AG04450 (cell line): ENCODE data around the gene SERPINF2. TPM values are rescaled to one million over a fixed set of nuclear protein-coding genes. Genes with fewer than 3 reads are reported as not detected.
"Not testable (repeated sequence)": the region's sequence is repeated elsewhere in the genome, so short reads cannot be mapped to it uniquely, and the experiment has no call there.

Source experiments
- CTCF ChIA-PET: fragments of 300-600, 350-600 bp; formaldehyde crosslinking; extraction: SDS; loops from one replicate; lab custom pipeline; 2022; ENCODE audit warnings: antibody characterized with exemption, inconsistent platforms; lab: Charles Lee
- POLR2A ChIA-PET: fragments of 350-600 bp; formaldehyde crosslinking; extraction: SDS; loops from one replicate; lab custom pipeline; 2021; ENCODE audit warnings: antibody characterized with exemption, inconsistent platforms; lab: Yijun Ruan, JAX
- DNase-seq: peaks from one replicate; pipeline ENCODE4 v3.0.0-alpha.2; 2011; ENCODE audit warnings: low read depth, low spot score
- H3K27ac ChIP-seq: one replicate; pipeline ENCODE4 v1.5.1; 2012; ENCODE audit warnings: low read depth, low read length, control low read depth
- H3K27me3 ChIP-seq: one replicate; pipeline ENCODE4 v1.6.0; 2012; ENCODE audit warnings: low read length; ENCODE audit not compliant: control insufficient read depth, insufficient read depth
- H3K4me3 ChIP-seq: 2 replicates; pipeline ENCODE4 v1.5.1; 2011; ENCODE audit warnings: mild to moderate bottlenecking, low read depth, low read length, control low read depth
- H3K9me3 ChIP-seq: 2 replicates; pipeline ENCODE4 v1.5.1; 2012; ENCODE audit warnings: low read length; ENCODE audit not compliant: control insufficient read depth, insufficient read depth
- polyA minus RNA-seq: library from RNA; depleted of rRNA, polyadenylated mRNA; stranded (reverse); fragments of >200 nt; gene quantifications from 2 replicates; pipeline ENCODE4 v1.2.3, GENCODE V29; 2011; rRNA and poly(A)+ RNA removed
- polyA plus RNA-seq: library from polyadenylated mRNA; depleted of rRNA; stranded (reverse); fragments of >200 nt; gene quantifications from 2 replicates; pipeline ENCODE4 v1.2.3, GENCODE V29; 2011; rRNA removed
- TF ChIP-seq, protein P1 (sequence below): IDR thresholded peaks from 2 replicates; pipeline ENCODE4 v1.5.1; 2011; ENCODE audit warnings: low read depth, low read length, control low read depth, inconsistent platforms

Gene SERPINF2
- polyA plus RNA-seq (0.07 TPM in 1 of 2 replicates, not detected in the other), polyA minus RNA-seq (not detected in 2 replicates)

DNA sequence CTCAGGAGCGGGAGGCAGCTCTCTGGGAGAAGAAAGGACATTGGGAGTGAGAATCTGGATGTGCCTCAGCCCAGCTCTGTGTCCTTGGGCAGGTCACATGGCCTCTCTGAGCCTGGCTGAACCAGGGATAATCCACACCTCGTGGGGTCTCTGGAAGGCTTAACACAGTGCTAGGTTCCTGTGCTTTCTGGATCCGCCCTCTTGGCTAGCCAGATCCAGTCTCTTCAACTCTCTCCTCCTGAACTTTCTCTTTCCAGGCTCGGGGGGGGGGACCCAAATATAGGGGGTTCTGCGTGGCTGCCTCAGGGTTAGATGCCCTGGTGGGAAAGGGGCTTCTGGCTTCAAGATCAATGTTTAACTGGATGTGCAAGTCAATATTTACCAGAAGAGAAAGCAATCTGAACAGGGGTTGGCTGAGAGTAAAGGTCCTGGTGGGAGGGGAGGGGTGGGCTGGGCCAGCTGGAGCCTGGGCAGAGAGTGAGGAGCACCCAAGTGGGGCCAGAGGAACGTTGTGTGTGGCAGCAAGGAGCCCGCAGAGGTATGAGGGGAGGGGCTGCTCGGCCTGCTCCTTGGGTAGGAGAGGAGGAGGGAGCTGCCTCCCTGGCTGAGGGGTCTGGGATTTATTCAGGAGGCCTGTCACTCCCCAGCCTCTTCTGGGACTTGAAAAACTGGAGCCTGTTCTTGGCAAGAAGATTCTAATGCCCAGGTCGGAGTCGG is at the start of gene SERPINF2:
TSS of gene SERPINF2 (plus strand) at position 501 of the 717 bp plus-strand sequence. CDS start 2,125 bp downstream, outside the sequence.
- no peaks in the 10 kb centered on the region for H3K27me3 ChIP-seq
- H3K9me3 ChIP-seq: peaks cover 18% of the 10 kb centered on the region
- no peak within 1 kb of the TSS for H3K27ac ChIP-seq
- ChIA-PET POLR2A (interaction anchor here (0.8 to 1.0 kb wide), 2 partner anchors 9 to 26 kb away, joined by 3 read pairs; no protein-coding TSS in a partner anchor), CTCF (no interaction called here)
- TF ChIP-seq, protein P1, sequence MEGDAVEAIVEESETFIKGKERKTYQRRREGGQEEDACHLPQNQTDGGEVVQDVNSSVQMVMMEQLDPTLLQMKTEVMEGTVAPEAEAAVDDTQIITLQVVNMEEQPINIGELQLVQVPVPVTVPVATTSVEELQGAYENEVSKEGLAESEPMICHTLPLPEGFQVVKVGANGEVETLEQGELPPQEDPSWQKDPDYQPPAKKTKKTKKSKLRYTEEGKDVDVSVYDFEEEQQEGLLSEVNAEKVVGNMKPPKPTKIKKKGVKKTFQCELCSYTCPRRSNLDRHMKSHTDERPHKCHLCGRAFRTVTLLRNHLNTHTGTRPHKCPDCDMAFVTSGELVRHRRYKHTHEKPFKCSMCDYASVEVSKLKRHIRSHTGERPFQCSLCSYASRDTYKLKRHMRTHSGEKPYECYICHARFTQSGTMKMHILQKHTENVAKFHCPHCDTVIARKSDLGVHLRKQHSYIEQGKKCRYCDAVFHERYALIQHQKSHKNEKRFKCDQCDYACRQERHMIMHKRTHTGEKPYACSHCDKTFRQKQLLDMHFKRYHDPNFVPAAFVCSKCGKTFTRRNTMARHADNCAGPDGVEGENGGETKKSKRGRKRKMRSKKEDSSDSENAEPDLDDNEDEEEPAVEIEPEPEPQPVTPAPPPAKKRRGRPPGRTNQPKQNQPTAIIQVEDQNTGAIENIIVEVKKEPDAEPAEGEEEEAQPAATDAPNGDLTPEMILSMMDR: no peak
- no peak for DNase-seq
- H3K4me3 ChIP-seq: no peak within 1 kb of the TSS

DNA sequence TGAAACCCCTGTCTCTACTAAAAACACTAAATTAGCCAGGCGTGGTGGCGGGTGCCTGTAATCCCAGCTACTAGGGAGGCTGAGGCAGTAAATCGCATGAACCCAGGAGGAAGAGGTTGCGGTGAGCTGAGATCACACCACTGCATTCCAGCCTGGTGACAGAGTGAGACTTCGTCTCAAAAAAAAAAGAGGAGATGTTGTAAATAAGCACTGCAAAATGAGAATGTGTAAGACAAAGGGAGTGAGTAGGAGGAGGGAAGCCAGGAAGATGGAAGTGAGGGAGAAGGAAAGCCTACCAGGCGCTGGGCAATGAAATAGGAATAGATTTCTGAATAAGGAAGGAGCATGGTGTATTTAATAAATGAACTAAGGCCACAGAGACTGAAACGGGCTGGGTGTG is 49.3 kb upstream of the SERPINF2 start:
- ChIA-PET POLR2A (no interaction called here), CTCF (no interaction called here)
- Histone ChIP-seq H3K4me3 (no peak overlapping the region), H3K27me3 (no peaks in the 10 kb centered on the region), H3K27ac (no peak overlapping the region), H3K9me3 (peaks cover 10% of the 10 kb centered on the region)
- TF ChIP-seq, protein P1: no peak
- DNase-seq: no peak

DNA sequence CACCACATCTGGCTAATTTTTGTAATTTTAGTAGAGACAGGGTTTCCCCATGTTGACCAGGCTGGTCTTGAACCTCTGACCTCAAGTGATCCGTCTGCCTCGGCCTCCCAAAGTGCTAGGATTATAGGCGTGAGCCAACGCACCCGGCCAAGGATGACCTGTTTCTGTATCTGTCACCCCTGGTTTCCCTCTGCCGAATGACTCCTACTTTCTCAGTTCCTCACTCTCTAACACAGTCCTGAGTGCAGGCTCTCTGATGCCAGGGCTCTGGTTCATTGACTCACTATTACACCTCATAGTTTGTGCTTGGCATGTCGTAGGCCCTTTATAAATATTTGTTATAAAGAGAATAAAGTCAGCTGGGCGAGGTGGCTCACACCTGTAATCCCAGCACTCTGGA is 47.3 kb upstream of the SERPINF2 start:
- Histone ChIP-seq H3K9me3 (peaks cover 10% of the 10 kb centered on the region), H3K27ac (no peak overlapping the region), H3K27me3 (no peaks in the 10 kb centered on the region), H3K4me3 (no peak overlapping the region)
- ChIA-PET CTCF (no interaction called here), POLR2A (no interaction called here)
- DNase-seq: no peak
- TF ChIP-seq, protein P1: no peak

DNA sequence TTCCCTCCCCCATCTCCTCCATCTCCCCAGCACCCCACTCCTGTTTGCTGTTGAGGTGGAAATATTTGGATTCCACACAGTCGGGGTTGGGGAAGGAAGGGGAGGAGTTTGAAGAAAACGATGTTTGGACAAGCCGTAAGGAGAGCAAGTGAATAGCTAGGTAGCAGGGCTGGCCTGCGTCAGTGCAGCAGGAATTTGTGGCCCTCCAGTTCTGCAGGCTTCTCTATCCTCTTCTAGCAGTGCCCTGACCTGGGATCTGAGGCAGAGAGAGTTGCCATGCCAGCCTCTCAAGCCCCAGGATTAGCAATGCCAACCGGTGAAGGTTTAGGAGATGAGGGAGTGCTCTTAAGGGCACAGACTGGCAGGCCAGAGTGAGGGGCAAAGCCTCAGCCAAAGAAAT is 45.0 kb upstream of the SERPINF2 start:
- DNase-seq: no peak

DNA sequence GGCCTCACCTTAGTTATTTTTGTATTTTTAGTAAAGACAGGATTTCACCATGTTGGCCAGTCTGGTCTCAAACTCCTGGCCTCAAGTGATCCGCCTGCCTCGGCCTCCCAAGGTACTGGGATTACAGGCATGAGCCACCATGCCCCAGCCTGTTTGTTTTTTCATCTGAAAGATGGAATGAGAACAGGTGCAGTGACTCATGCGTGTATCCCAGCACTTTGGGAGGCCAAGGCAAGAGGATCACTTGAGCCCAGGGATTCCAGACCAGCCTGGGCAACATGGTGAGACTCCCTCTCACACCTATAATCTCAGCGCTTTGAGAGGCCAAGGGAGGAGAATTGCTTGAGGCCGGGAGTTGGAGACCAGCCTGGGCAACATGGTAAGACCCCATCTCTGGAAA is 42.8 kb upstream of the SERPINF2 start:
- H3K4me3 ChIP-seq, H3K27me3 ChIP-seq, CTCF ChIA-PET, H3K27ac ChIP-seq, H3K9me3 ChIP-seq, DNase-seq: not testable (repeated sequence)
- POLR2A ChIA-PET: interaction anchor here (0.6 kb wide), 1 partner anchor 286 kb away, joined by 5 read pairs; no protein-coding TSS in a partner anchor

More for the DNA sequence above, 45.0 kb upstream of the SERPINF2 start:
- TF ChIP-seq, protein P1: no peak
- Histone ChIP-seq H3K9me3 (peaks cover 5% of the 10 kb centered on the region), H3K27me3 (no peaks in the 10 kb centered on the region), H3K27ac (no peak overlapping the region), H3K4me3 (no peak overlapping the region)
- ChIA-PET POLR2A (no interaction called here), CTCF (no interaction called here)
